NCI-H146 treated with DMSO at 0.1 percent for 48 hours (cell line): ENCODE results near the gene TSC22D3.

Source experiments
- DNase-seq: peaks from one replicate; lab custom pipeline; 2025; ENCODE audit not compliant: unreplicated experiment; lab: John Stamatoyannopoulos, UW

Gene TSC22D3

GRCh38 chrX:107760304-107761077 lies 15.1 kb downstream of the TSC22D3 start:
- DNase-seq, result no peak

- DNase-seq, result no peak
Measured at GRCh38 chrX:107758231-107758766, 17.3 kb downstream of the TSC22D3 start.

- no peak for DNase-seq
Measured at GRCh38 chrX:107755721-107756120, 19.9 kb downstream of the TSC22D3 start.

- DNase-seq, result no peak
Measured at GRCh38 chrX:107753187-107753586, 22.4 kb downstream of the TSC22D3 start.

GRCh38 chrX:107752714-107753113 lies 22.9 kb downstream of the TSC22D3 start:
- no peak for DNase-seq

- DNase-seq, result no peak
Measured at GRCh38 chrX:107752043-107752442, 23.5 kb downstream of the TSC22D3 start.

- DNase-seq, result no peak
Measured at GRCh38 chrX:107750861-107751445, 24.6 kb downstream of the TSC22D3 start.

- DNase-seq, result no peak
Measured at GRCh38 chrX:107750263-107750662, 25.3 kb downstream of the TSC22D3 start.

- no peak for DNase-seq
Measured at GRCh38 chrX:107748506-107748905, 27.1 kb downstream of the TSC22D3 start.

GRCh38 chrX:107747596-107748161 lies 27.9 kb downstream of the TSC22D3 start:
- no peak for DNase-seq

GRCh38 chrX:107744868-107745267 lies 30.7 kb downstream of the TSC22D3 start:
- DNase-seq, result no peak

- DNase-seq, result no peak
Measured at GRCh38 chrX:107743995-107744394, 31.6 kb downstream of the TSC22D3 start.

GRCh38 chrX:107742700-107743191 lies 32.8 kb downstream of the TSC22D3 start:
- DNase-seq, result no peak

GRCh38 chrX:107741404-107741790 lies 34.2 kb downstream of the TSC22D3 start:
- no peak for DNase-seq

- no peak for DNase-seq
Measured at GRCh38 chrX:107739541-107739940, 36.0 kb downstream of the TSC22D3 start.

- no peak for DNase-seq
Measured at GRCh38 chrX:107738768-107739167, 36.8 kb downstream of the TSC22D3 start.

- DNase-seq, result no peak
Measured at GRCh38 chrX:107738272-107738671, 37.3 kb downstream of the TSC22D3 start.

GRCh38 chrX:107736781-107737531 lies 38.6 kb downstream of the TSC22D3 start:
- DNase-seq, result peak; percentile 17

- DNase-seq, result no peak
Measured at GRCh38 chrX:107734646-107735045, 40.9 kb downstream of the TSC22D3 start.

- no peak for DNase-seq
Measured at GRCh38 chrX:107733686-107734085, 41.9 kb downstream of the TSC22D3 start.

- DNase-seq, result no peak
Measured at GRCh38 chrX:107731831-107732502, 43.6 kb downstream of the TSC22D3 start.
